Body of pancreas (tissue), 4 donors: Measurements from ENCODE around the gene OSBPL5. TPM values are rescaled to one million over a fixed set of nuclear protein-coding genes. Genes with fewer than 3 reads are reported as not detected.

ENCODE experiments used
- ATAC-seq: fragments of 150-250 bp; one replicate; pipeline ENCODE4 v1.9.1; 2016
- DNase-seq, 4 donors: peaks; one replicate each; pipeline ENCODE4 v3.0.0-alpha.2; 2019
- H3K27ac ChIP-seq, 4 donors: fragments of 200-600 bp; sonication (generic); 1 replicate in 3 of 4; 2 replicates in 1 of 4; pipeline versions ENCODE4 v1.5.1 to v1.6.1; 2016 to 2019; ENCODE audit warnings: mild to moderate bottlenecking in 1 of 4, mixed read lengths in 1 of 4, moderate library complexity in 1 of 4
- H3K27me3 ChIP-seq, 2 donors: fragments of 200-600 bp; sonication (generic); one replicate each; pipeline ENCODE4 v1.6.0; 2016; ENCODE audit warnings: mild to moderate bottlenecking in 1 of 2
- H3K36me3 ChIP-seq, 2 donors: fragments of 200-600 bp; sonication (generic); replicated peaks in 1 of 2; 2 replicates each; pipeline ENCODE4 v1.5.1; 2016; ENCODE audit warnings: low read depth in 2 of 2; ENCODE audit not compliant: insufficient read depth in 1 of 2
- H3K4me1 ChIP-seq: fragments of 200-600 bp; sonication (generic); one replicate; pipeline ENCODE4 v1.6.0; 2016
- H3K4me3 ChIP-seq, 2 donors: fragments of 200-600 bp; sonication (generic); 1 replicate in 1 of 2; 2 replicates in 1 of 2; pipeline ENCODE4 v1.5.1; 2016 to 2019
- H3K9me3 ChIP-seq, 3 donors: fragments of 200-600 bp; sonication (generic); 1 replicate in 2 of 3; 2 replicates in 1 of 3; pipeline ENCODE4 v1.5.1; 2016
- CTCF ChIP-seq, 7 experiments: fragments of 450-650 bp in 4 of 7; fragments of 200-600 bp in 3 of 7; sonication (generic) in 3 of 7; IDR thresholded peaks; one replicate each; pipeline ENCODE4 v1.5.1; 2016 to 2019; ENCODE audit warnings: antibody characterized with exemption in 7 of 7
- POLR2A ChIP-seq, 3 donors: fragments of 450-650 bp; IDR thresholded peaks; one replicate each; pipeline ENCODE4 v1.6.1; 2016; ENCODE audit warnings: antibody characterized with exemption in 3 of 3, mild to moderate bottlenecking in 2 of 3
- WGBS, 2 donors: methylation state at CpG; one replicate each; pipeline ENCODE4 v1.1.5; 2017; 5-methylcytosine and 5-hydroxymethylcytosine counted together
- intact Hi-C: fragments of 100-400 bp; cut with DNase I; formaldehyde crosslinking; loops from one replicate; pipeline ENCODE4 v1.15.1; 2023
- total RNA-seq, 2 donors: library from RNA; depleted of rRNA; stranded (reverse); fragments of >200 nt; gene quantifications; one replicate each; pipeline ENCODE4 v1.1.0, GENCODE V29; 2016

OSBPL5 gene
- total RNA-seq, 2 donors from 2014 or later, result 22.3 to 62.0 TPM

DNA sequence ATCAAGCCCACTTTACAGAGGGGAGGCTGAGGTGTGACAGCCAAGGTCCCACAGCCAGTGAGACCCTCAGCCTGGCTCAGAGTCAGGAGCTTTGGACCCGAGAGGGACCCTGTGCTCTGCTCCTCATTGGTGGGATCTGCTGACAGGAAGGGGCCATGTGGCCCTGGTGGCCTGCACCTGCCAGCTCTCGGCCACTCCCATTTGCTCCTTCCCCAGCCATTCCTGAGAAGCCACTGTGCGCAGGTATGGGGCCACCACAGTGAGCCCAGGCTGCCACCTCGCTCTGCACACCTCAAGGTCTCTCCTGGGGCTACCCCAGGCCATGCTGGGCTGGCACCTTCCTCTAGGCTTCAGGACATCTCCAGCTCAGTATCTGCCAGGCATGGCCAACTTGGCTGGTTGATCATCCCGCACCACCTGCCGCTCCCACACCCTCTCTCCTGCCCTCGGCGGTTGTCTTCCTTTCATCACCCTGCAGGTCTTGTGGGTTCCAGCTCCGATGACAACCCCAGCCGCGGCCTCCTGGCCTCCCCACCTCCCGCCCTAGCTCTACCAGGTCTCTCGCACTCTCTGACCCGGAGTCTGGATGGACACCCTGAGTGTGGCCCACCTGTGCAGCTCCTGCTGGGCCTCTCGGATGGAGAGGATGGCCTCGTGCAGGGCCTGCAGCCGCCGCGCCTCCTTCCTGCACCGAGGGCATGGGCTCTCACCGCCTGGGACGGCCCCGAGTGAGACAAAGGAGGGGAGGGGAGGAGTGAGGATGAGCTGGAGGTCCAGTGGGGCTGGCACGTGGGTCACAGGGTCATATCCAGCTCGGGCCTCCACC lies 75.7 kb downstream of the OSBPL5 start:
- Histone ChIP-seq H3K36me3 (no peaks in the 10 kb centered on the region), H3K27me3 (no peaks in the 10 kb centered on the region), H3K27ac (no peak overlapping the region), H3K9me3 (no peaks in the 10 kb centered on the region), H3K4me1 (no peaks in the 10 kb centered on the region), H3K4me3 (no peak overlapping the region)
- 91 to 93% methylated on average over 20 to 25 of the region's 25 CpGs for whole genome bisulfite sequencing, 2 donors
- DNase-seq (peak in 1 of 4 donors; percentile 8), ATAC-seq (no peak)
- intact Hi-C loops, result loop anchor here (5.0 kb wide), 1 partner anchor 52 kb away; no protein-coding TSS in a partner anchor
- TF ChIP-seq CTCF (IDR thresholded peaks at IDR 0.05) (no peak), POLR2A (IDR thresholded peaks at IDR 0.05) (no peak)

DNA sequence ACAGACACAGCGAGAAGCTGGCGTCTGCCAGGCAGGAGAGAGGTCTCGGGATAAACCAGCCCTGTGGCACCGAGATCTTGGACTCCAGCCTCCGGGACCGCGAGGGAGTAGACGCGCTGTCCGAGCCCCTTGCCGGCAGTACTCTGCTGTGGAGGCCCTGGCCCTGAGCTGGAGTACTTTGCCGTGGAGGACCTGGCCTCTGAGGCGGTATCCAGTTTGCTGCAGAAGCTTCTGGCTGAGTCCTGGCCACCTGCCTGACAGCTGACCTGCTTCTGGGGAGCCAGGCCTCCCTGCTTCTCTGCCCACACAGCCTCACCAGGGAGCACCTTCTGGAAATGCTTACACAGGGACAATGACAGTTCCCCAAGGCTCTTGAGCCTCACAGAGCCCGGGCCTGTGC lies 76.3 kb downstream of the OSBPL5 start:
- no peaks in the 10 kb centered on the region for H3K4me1 ChIP-seq
- no peaks in the 10 kb centered on the region for H3K9me3 ChIP-seq
- intact Hi-C loops, result no loop called here
- no peak for TF ChIP-seq POLR2A (IDR thresholded peaks at IDR 0.05)
- TF ChIP-seq CTCF (IDR thresholded peaks at IDR 0.05), result no peak
- H3K27me3 ChIP-seq, result no peaks in the 10 kb centered on the region
- 93 to 96% methylated on average over 12 to 14 of the region's 14 CpGs for WGBS, 2 donors
- no peak overlapping the region for H3K4me3 ChIP-seq
- H3K36me3 ChIP-seq, result no peaks in the 10 kb centered on the region
- DNase-seq (no peak), ATAC-seq (no peak)
- no peak overlapping the region for H3K27ac ChIP-seq

DNA sequence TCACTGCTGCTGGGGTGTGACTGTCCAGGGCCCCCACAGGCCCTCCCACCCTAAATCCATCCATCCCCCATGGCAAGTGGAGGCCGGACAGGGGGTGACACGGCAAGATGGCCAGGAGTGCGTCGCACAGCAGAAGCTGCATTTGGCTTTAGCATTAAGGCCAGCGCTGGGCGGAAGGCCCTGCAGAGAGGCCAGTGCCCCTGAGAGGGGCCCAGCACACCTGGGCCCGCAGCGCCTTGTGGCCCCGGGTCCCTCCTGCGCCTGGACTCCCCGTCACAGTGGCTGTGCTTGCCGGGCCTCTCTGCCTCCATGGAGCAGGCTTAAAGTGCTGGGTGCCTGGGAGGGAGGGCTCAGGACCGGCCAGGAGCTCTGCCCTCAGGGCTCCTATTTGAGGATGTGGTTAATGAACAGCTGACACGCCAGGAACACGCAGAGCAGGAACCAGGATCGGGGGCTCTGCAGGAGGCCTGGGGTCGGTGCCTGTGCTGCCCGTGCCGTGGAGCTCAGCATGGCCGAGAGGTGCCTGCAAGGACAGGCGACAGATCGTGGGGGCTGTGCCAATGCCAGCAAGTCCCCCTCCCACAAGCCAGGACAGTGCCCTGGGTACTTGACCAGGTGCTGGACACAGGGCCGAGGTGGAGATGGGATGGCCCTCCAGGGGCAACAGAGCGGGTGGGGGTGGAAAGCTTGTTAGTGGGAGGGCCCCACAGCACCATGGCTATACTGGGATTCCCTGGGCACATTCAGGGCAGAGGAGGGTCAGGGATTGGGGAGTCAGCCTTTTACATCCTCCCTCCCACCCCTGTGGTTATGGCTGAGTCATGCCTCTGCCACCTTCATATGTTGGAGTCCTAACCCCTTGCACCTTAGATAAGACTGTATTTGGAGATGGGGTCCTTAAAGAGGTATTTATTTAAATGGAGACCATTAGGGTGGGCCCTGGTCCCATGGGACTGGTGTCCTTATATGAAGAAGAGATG lies 77.0 kb downstream of the OSBPL5 start:
- no peaks in the 10 kb centered on the region for H3K4me1 ChIP-seq
- no peak overlapping the region for H3K27ac ChIP-seq
- H3K36me3 ChIP-seq, result no peaks in the 10 kb centered on the region
- ATAC-seq, result no peak
- no peak for DNase-seq
- 67 to 78% methylated on average over 1 to 23 of the region's 24 CpGs for WGBS, 2 donors
- H3K4me3 ChIP-seq, result no peak overlapping the region
- intact Hi-C loops, result no loop called here
- TF ChIP-seq POLR2A (IDR thresholded peaks at IDR 0.05) (no peak), CTCF (IDR thresholded peaks at IDR 0.05) (no peak)
- no peaks in the 10 kb centered on the region for H3K9me3 ChIP-seq
- no peaks in the 10 kb centered on the region for H3K27me3 ChIP-seq

GRCh38 chr11:3087373-3087772 lies 77.7 kb downstream of the OSBPL5 start:
- Histone ChIP-seq H3K27ac (no peak overlapping the region), H3K27me3 (no peaks in the 10 kb centered on the region), H3K4me1 (no peaks in the 10 kb centered on the region), H3K4me3 (no peak overlapping the region), H3K9me3 (no peaks in the 10 kb centered on the region), H3K36me3 (no peaks in the 10 kb centered on the region)
- ATAC-seq, result no peak
- TF ChIP-seq CTCF (IDR thresholded peaks at IDR 0.05), result no peak
- no peak for TF ChIP-seq POLR2A (IDR thresholded peaks at IDR 0.05)
- intact Hi-C loops, result no loop called here
- 88 to 98% methylated on average over 9 of the region's 11 CpGs for WGBS, 2 donors
- no peak for DNase-seq
